Choroid plexus epithelial cell (primary cell): ENCODE results near the gene HSPG2.
"Not testable (repeated sequence)": the region's sequence is repeated elsewhere in the genome, so short reads cannot be mapped to it uniquely, and the experiment has no call there.

Experiments
- DNase-seq: peaks from one replicate; pipeline ENCODE4 v3.0.0-alpha.2; 2010; ENCODE audit warnings: low read depth
- H3K4me3 ChIP-seq: 2 replicates; pipeline ENCODE4 v1.5.1; 2011; ENCODE audit warnings: low read depth, mild to moderate bottlenecking, control low read depth, low read length, moderate library complexity
- CTCF ChIP-seq: conservative IDR thresholded peaks from 2 replicates; pipeline ENCODE4 v1.5.1; 2011; ENCODE audit warnings: low read depth, mild to moderate bottlenecking, control low read depth, inconsistent platforms, low read length, moderate library complexity

The HSPG2 gene

GRCh38 chr1:21924503-21925005, 12.6 kb downstream of the HSPG2 start:
- no peak for TF ChIP-seq CTCF
- DNase-seq, result no peak
- H3K4me3 ChIP-seq, result no peak overlapping the region

GRCh38 chr1:21922090-21923013, 14.8 kb downstream of the HSPG2 start:
- no peak for TF ChIP-seq CTCF
- DNase-seq, result no peak
- H3K4me3 ChIP-seq, result no peak overlapping the region

- no peak overlapping the region for H3K4me3 ChIP-seq
- DNase-seq, result no peak
- TF ChIP-seq CTCF, result no peak
Observed at GRCh38 chr1:21921100-21921875, 15.8 kb downstream of the HSPG2 start.

- TF ChIP-seq CTCF, result no peak
- no peak overlapping the region for H3K4me3 ChIP-seq
- DNase-seq, result peak; percentile 73
Observed at GRCh38 chr1:21919520-21919919, 17.6 kb downstream of the HSPG2 start.

- not testable (repeated sequence) for DNase-seq, H3K4me3 ChIP-seq
Observed at GRCh38 chr1:21917239-21917631, 19.9 kb downstream of the HSPG2 start.

- H3K4me3 ChIP-seq, result no peak overlapping the region
- no peak for TF ChIP-seq CTCF
- no peak for DNase-seq
Observed at GRCh38 chr1:21916447-21917238, 20.5 kb downstream of the HSPG2 start.
